COR-L47 (cell line): ENCODE data around the gene ROBO1.
"Not testable (repeated sequence)": the region's sequence is repeated elsewhere in the genome, so short reads cannot be mapped to it uniquely, and the experiment has no call there.

ENCODE experiments used
- DNase-seq: peaks from one replicate; lab custom pipeline; 2025; lab: John Stamatoyannopoulos, UW

ROBO1 gene

GRCh38 chr3:79551321-79551892, 216.4 kb downstream of the ROBO1 start:
- DNase-seq = no peak

- no peak for DNase-seq
These were observed 224.4 kb downstream of the ROBO1 start for GRCh38 chr3:79543218-79543982.

GRCh38 chr3:79534727-79535126, 233.1 kb downstream of the ROBO1 start:
- no peak for DNase-seq

GRCh38 chr3:79531566-79532295, 236.1 kb downstream of the ROBO1 start:
- DNase-seq = no peak

GRCh38 chr3:79521221-79521848, 246.5 kb downstream of the ROBO1 start:
- no peak for DNase-seq

- DNase-seq = no peak
These were observed 249.9 kb downstream of the ROBO1 start for GRCh38 chr3:79517766-79518413.

GRCh38 chr3:79516795-79517194, 251.0 kb downstream of the ROBO1 start:
- no peak for DNase-seq

- DNase-seq = no peak
These were observed 252.7 kb downstream of the ROBO1 start for GRCh38 chr3:79515072-79515471.

GRCh38 chr3:79514069-79514468, 253.7 kb downstream of the ROBO1 start:
- no peak for DNase-seq

- DNase-seq = no peak
These were observed 261.0 kb downstream of the ROBO1 start for GRCh38 chr3:79506751-79507150.

- not testable (repeated sequence) for DNase-seq
These were observed 265.5 kb downstream of the ROBO1 start for GRCh38 chr3:79502216-79502681.

- DNase-seq = no peak
These were observed 270.2 kb downstream of the ROBO1 start for GRCh38 chr3:79497447-79498111.

- no peak for DNase-seq
These were observed 276.7 kb downstream of the ROBO1 start for GRCh38 chr3:79491029-79491641.

- DNase-seq = no peak
These were observed 277.4 kb downstream of the ROBO1 start for GRCh38 chr3:79490165-79491028.

GRCh38 chr3:79488407-79488806, 279.4 kb downstream of the ROBO1 start:
- DNase-seq = no peak

- DNase-seq = no peak
These were observed 287.1 kb downstream of the ROBO1 start for GRCh38 chr3:79480746-79481145.

GRCh38 chr3:79478620-79479019, 289.2 kb downstream of the ROBO1 start:
- DNase-seq = no peak

- no peak for DNase-seq
These were observed 290.6 kb downstream of the ROBO1 start for GRCh38 chr3:79477242-79477641.

- no peak for DNase-seq
These were observed 293.8 kb downstream of the ROBO1 start for GRCh38 chr3:79473993-79474392.

GRCh38 chr3:79467721-79468120, 300.1 kb downstream of the ROBO1 start:
- DNase-seq = no peak
